Activated naive CD4-positive, alpha-beta T cell treated with anti-CD3 and anti-CD28 coated beads, Interleukin-2, amount 10 ng/mL, durations not matched to agents 7 days and 5 days (primary cell): Measurements from ENCODE around the gene KCTD16.

Experiments
- CTCF ChIA-PET: fragments of 350-600 bp; sonication (Branson Sonifier 250); formaldehyde crosslinking; loops from one replicate; lab custom pipeline; 2021; ENCODE audit warnings: antibody characterized with exemption; lab: Charles Lee
- DNase-seq: peaks from one replicate; pipeline ENCODE4 v3.0.0-alpha.2; 2020
- H3K27ac Mint-ChIP-seq: one replicate; pipeline ENCODE4 v1.8.0; 2021; ENCODE audit warnings: mild to moderate bottlenecking, moderate library complexity, mixed read lengths
- H3K27me3 Mint-ChIP-seq: one replicate; pipeline ENCODE4 v1.8.0; 2021; ENCODE audit warnings: mild to moderate bottlenecking, mixed read lengths
- H3K36me3 Mint-ChIP-seq: one replicate; pipeline ENCODE4 v1.8.0; 2021; ENCODE audit warnings: mixed read lengths
- H3K4me1 Mint-ChIP-seq: one replicate; pipeline ENCODE4 v1.8.0; 2021; ENCODE audit warnings: mixed read lengths
- H3K4me3 Mint-ChIP-seq: one replicate; pipeline ENCODE4 v1.8.0; 2021; ENCODE audit warnings: mild to moderate bottlenecking, moderate library complexity, mixed read lengths
- H3K9me3 Mint-ChIP-seq: one replicate; pipeline ENCODE4 v1.8.0; 2021; ENCODE audit warnings: mixed read lengths

The KCTD16 gene

DNA sequence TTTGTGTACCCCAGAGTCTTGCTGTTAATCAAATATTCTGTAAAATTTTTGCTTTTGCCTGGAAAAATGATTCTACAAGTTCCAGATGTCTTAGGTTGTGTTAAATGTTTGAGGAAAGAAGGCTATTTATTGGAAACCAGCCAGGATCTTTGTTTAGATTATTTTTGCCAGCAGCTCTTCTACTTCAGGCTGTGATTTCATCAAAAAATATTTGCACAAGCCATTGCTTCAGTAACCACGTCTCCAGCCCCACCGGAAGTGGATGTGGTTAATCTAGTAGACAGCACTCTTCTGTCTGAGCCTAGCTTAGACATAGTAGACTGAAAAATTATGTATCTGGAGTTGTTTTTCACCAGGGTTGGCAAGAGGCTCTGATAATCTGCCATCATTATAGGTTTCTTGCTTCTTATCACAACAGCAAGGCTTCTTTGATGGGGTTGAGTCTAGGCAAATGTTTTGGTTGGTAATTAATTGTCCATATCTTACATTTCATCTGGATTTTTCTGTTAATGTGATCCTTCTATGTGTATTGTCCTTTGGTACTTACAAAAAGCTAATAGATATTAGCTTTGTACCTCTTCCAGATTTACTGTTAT lies 17.1 kb downstream of the KCTD16 start:
- Mint-ChIP-seq H3K27me3 (no peaks in the 10 kb centered on the region), H3K27ac (peak overlapping the region; percentile 92), H3K4me1 (peaks cover 16% of the 10 kb centered on the region), H3K4me3 (peak overlapping the region; percentile 39), H3K36me3 (no peaks in the 10 kb centered on the region), H3K9me3 (no peaks in the 10 kb centered on the region)
- peak; percentile 89 for DNase-seq
- CTCF ChIA-PET, result interaction anchor here (1.0 to 2.1 kb wide), 4 partner anchors 8 to 17 kb away, joined by 3 to 6 read pairs (median 4); partner anchors contain the start of genes KCTD16 and YIPF5

DNA sequence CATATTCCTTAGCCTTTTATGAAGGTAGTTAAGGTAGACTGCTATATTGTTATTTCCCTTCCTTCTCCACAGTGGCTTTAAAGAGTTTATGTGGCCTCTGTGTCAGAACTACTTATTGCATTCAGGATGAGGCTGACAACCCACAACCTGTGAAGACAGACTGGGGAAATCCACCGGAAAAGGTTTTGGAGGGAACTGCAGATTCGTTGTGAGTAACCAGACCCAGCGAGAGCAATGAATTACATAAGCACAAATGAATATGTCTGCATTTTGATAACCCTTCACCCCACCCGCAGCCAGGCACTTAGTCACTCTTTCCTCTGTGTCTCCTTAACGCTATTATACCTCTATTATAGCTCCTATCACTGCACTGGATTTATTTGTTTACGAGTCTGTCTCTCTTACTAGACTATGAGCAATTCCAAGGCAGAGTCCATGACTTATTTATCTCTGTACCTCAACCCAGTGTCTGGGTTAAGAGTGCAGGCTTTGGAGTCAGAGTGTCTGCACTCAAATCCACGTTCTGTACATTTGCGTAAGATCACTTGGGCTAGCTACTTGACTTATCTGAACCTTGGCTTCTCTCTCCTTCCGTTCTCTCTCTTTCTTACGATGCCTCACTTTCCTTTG lies 19.2 kb downstream of the KCTD16 start:
- H3K27ac Mint-ChIP-seq, result peak overlapping the region; percentile 92
- CTCF ChIA-PET, result interaction anchor here (1.0 to 1.4 kb wide), 3 partner anchors 8 to 1187 kb away, joined by 3 read pairs; no protein-coding TSS in a partner anchor
- DNase-seq, result peak; percentile 79
- no peaks in the 10 kb centered on the region for H3K27me3 Mint-ChIP-seq
- H3K4me3 Mint-ChIP-seq, result peak overlapping the region; percentile 49
- no peaks in the 10 kb centered on the region for H3K9me3 Mint-ChIP-seq
- peaks cover 10% of the 10 kb centered on the region for H3K4me1 Mint-ChIP-seq
- H3K36me3 Mint-ChIP-seq, result no peaks in the 10 kb centered on the region

DNA sequence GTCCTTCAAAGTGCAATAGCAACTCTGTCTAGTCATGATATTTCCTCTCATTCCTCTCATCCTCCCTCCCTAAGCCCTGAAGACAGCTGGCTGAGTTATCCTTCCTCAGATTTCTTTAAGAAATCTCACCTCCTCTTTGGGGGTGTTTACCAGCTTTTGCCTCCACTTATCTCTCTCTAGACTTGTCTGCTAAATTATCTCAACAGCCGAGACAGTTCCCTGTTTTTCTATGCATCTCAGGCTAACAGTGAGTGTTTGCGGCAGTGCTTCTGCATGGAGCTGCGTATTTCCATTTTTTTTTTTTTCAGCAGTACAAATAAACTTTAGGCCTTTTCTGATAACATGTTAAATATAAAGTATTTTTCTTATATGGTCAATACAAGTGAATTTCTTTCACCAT lies 20.9 kb downstream of the KCTD16 start:
- CTCF ChIA-PET, result interaction anchor here (0.7 to 1.7 kb wide), 10 partner anchors 21 to 1189 kb away, joined by 3 to 10 read pairs (median 4); partner anchors contain the start of genes KCTD16 and YIPF5
- Mint-ChIP-seq H3K27ac (no peak overlapping the region), H3K4me1 (no peaks in the 10 kb centered on the region), H3K36me3 (no peaks in the 10 kb centered on the region), H3K9me3 (no peaks in the 10 kb centered on the region), H3K27me3 (peaks cover 3% of the 10 kb centered on the region), H3K4me3 (peak overlapping the region; percentile 4)
- DNase-seq, result no peak

DNA sequence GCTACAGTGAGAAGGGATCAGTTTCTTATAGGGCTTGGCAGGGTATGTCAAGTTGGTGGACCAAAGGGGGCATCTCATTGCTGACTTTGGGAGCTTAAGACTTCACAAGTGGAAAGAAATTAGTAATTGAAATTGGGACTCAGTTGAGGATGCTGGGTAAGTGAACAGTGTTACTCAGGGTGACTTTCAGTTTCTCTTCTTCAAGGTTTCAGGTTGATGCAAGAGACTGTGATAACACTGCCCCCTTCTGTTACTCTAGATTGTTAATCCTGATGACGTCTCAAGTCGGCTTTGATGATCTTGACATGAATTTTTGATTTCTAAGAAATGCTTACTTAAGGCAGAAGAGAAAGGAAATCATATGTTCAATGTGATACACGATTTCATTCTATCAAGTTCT lies 21.3 kb downstream of the KCTD16 start:
- Mint-ChIP-seq H3K9me3 (no peaks in the 10 kb centered on the region), H3K4me3 (no peak overlapping the region), H3K36me3 (no peaks in the 10 kb centered on the region), H3K27ac (no peak overlapping the region), H3K4me1 (no peaks in the 10 kb centered on the region), H3K27me3 (peaks cover 3% of the 10 kb centered on the region)
- peak; percentile 29 for DNase-seq
- CTCF ChIA-PET, result interaction anchor here (0.8 to 2.3 kb wide), 11 partner anchors 12 to 1189 kb away, joined by 3 to 15 read pairs (median 4); partner anchors contain the start of genes KCTD16, NR3C1 and YIPF5

DNA sequence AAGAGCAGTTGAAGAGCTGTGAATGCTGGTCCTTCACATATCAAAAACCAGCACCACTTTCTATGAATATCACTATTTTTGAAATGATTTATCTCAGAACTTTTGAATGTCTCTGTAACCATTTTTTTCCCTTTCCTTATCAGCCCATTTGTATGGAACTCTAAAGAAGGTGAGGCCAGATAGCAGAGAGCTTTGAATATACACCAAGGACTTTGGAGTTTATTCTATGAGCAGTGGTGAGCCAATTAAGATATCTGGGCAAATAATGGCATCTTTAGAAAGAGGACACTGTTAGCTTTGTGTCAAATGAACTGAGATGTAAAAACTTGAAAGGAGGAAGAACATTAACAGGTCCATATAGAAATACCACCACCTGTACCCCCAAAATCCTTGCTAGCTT lies 22.0 kb downstream of the KCTD16 start:
- Mint-ChIP-seq H3K4me1 (no peaks in the 10 kb centered on the region), H3K4me3 (no peak overlapping the region), H3K9me3 (no peaks in the 10 kb centered on the region), H3K27me3 (peaks cover 3% of the 10 kb centered on the region), H3K36me3 (no peaks in the 10 kb centered on the region), H3K27ac (no peak overlapping the region)
- no peak for DNase-seq
- CTCF ChIA-PET, result interaction anchor here (0.6 to 2.3 kb wide), 7 partner anchors 12 to 1190 kb away, joined by 3 to 15 read pairs (median 4); partner anchors contain the start of gene NR3C1

DNA sequence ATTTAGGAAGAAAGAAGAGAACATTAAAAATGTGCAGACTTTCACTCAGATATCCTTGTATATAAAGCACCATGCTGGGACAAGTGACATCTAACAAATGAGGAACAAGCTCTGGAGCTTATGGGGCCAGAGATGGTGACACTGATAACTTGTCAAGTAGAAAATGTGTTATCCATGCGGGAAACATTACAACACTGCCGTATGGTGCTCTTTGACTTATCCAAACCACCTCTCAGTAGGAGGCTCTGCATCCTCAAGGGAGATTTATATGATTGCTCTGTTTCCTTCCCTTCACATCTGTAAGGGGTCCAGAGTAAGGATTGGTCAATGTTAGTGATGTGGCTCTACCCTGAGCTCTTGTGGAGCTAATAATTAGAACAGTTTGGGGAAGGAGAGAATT lies 23.5 kb downstream of the KCTD16 start:
- CTCF ChIA-PET, result interaction anchor here (0.8 to 2.3 kb wide), 4 partner anchors 8 to 52 kb away, joined by 3 to 15 read pairs (median 4); no protein-coding TSS in a partner anchor
- Mint-ChIP-seq H3K27me3 (peaks cover 3% of the 10 kb centered on the region), H3K9me3 (no peaks in the 10 kb centered on the region), H3K36me3 (no peaks in the 10 kb centered on the region), H3K4me3 (no peak overlapping the region), H3K4me1 (no peaks in the 10 kb centered on the region), H3K27ac (no peak overlapping the region)
- no peak for DNase-seq

DNA sequence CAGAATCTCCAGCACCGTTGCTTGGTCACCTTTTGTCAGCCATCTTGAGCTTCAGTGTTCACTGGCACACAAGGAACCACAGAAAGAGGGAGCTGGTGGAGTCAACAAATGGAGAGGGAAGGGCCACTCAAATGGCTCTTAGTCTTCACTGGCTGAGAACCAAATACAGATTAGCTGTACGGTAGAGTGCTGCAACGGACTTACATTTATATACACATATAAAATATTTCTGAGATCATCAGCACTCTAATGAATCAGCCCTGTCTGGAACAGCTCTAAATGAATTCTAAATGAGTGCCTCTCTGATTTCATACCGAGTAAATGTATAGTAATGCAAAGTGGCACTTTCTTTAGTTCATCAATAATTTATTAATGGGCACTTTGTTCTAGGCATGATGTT lies 24.8 kb downstream of the KCTD16 start:
- Mint-ChIP-seq H3K4me1 (no peaks in the 10 kb centered on the region), H3K9me3 (no peaks in the 10 kb centered on the region), H3K4me3 (no peak overlapping the region), H3K27me3 (peaks cover 3% of the 10 kb centered on the region), H3K27ac (no peak overlapping the region), H3K36me3 (no peaks in the 10 kb centered on the region)
- CTCF ChIA-PET, result no interaction called here
- no peak for DNase-seq

DNA sequence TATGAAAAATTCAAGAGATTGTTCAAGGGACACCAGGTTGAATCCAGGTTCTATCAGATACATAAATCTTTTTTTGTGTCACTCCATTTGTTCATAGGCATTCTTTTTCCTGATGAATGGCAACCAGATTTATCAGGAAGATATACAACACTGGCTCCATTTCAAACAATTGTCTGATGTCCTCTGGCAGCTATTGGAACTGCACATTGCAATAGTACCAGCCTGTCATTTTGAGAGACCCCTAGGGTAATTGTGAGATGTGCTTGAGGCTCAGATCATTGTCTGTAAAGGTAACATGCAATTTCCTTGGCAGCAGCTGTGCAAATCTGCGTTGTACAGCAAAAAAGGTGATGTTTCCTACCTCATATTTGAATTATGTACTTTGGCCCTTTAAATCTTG lies 25.9 kb downstream of the KCTD16 start:
- Mint-ChIP-seq H3K4me3 (no peak overlapping the region), H3K9me3 (no peaks in the 10 kb centered on the region), H3K4me1 (no peaks in the 10 kb centered on the region), H3K27me3 (peaks cover 3% of the 10 kb centered on the region), H3K27ac (no peak overlapping the region), H3K36me3 (no peaks in the 10 kb centered on the region)
- DNase-seq, result no peak
- CTCF ChIA-PET, result no interaction called here

DNA sequence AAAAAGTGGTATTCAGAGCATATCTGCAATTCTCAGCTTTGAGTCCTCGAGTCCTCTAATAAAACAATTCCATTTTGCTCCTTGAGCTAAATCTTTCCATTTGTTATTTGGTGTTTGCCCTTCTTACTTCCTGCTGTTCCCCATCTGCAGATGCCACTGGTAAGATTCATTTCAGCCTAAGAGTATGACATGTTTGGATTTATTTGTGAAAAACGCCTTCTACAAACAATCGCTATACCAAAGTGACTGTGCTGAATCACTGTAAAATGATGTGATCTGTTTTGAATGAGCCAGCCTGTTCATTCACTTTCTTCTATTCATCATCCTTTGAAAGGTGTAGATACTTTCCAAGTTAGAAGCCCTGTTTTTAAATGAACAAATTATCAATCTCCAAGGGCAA lies 27.7 kb downstream of the KCTD16 start:
- no peak overlapping the region for H3K27ac Mint-ChIP-seq
- no peak for DNase-seq
- CTCF ChIA-PET, result no interaction called here

DNA sequence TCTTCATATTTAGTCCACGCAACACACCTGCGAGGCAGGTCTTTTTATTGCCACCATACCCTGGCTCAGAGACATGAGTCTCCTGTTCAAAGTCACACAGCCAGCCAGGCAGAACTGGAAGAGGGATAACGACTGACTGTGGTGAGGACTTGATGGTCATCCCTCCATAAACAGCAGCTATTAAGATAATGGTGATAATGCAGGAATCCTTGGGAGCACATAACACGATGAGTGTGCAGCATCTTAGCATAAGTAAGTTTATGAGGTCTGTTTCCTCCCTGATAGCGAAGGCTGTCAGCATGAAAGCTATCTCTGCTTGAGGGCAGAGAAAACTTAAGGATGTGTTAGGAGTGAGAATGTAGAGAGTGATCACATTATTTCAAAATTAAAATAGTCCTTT lies 30.9 kb downstream of the KCTD16 start:
- peaks cover 24% of the 10 kb centered on the region for H3K27me3 Mint-ChIP-seq
- H3K4me3 Mint-ChIP-seq, result no peak overlapping the region
- CTCF ChIA-PET, result no interaction called here
- H3K27ac Mint-ChIP-seq, result no peak overlapping the region
- H3K4me1 Mint-ChIP-seq, result peaks cover 4% of the 10 kb centered on the region
- H3K9me3 Mint-ChIP-seq, result no peaks in the 10 kb centered on the region
- no peak for DNase-seq
- no peaks in the 10 kb centered on the region for H3K36me3 Mint-ChIP-seq

More for the DNA sequence above, 27.7 kb downstream of the KCTD16 start:
- H3K9me3 Mint-ChIP-seq, result no peaks in the 10 kb centered on the region
- no peaks in the 10 kb centered on the region for H3K36me3 Mint-ChIP-seq
- H3K4me1 Mint-ChIP-seq, result no peaks in the 10 kb centered on the region
- H3K27me3 Mint-ChIP-seq, result peaks cover 3% of the 10 kb centered on the region
- no peak overlapping the region for H3K4me3 Mint-ChIP-seq

DNA sequence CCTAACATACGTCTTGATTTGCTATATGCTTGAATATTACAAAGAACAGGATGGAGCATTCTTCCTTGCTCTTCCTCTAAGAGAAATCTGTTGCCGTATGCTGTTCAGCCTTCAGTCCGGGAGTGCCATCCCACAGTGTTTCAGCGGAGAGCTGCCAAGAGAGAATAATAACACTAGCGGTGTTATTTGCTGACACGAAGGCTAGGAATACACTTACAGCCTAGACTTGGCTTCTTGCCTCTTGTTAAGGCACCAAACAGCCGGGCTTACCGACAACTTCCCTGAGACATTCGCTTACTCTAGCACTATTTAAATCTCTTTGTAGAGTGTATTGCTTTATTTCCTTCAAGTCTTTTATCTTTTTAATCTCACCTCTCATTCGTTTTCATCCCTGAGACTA lies 31.4 kb downstream of the KCTD16 start:
- Mint-ChIP-seq H3K4me3 (no peak overlapping the region), H3K4me1 (peaks cover 4% of the 10 kb centered on the region), H3K27ac (no peak overlapping the region), H3K9me3 (no peaks in the 10 kb centered on the region), H3K36me3 (no peaks in the 10 kb centered on the region), H3K27me3 (peaks cover 29% of the 10 kb centered on the region)
- CTCF ChIA-PET, result no interaction called here
- DNase-seq, result no peak

DNA sequence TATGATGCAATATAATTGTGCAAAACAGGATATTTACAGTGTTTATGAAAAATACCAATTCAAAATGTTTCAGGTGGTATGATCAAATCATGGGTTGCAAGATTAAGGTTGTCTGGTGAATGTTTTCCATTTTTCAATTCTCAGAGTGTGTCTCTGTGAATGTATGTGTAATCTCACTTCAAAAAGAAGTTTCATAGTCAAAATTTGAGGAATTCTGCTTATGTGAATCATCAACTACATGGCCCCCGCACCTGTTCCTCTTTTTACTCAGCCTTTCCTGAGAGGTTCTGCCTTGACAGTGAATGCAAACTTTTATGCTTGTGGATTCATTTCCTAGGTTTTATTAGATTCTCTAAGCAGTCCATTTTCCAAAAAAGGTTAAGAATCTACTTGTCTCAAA lies 32.1 kb downstream of the KCTD16 start:
- Mint-ChIP-seq H3K36me3 (no peaks in the 10 kb centered on the region), H3K9me3 (no peaks in the 10 kb centered on the region), H3K4me1 (peaks cover 4% of the 10 kb centered on the region), H3K27me3 (peaks cover 31% of the 10 kb centered on the region), H3K27ac (no peak overlapping the region), H3K4me3 (no peak overlapping the region)
- CTCF ChIA-PET, result interaction anchor here (1.2 to 2.7 kb wide), 2 partner anchors 10 to 60 kb away, joined by 3 to 15 read pairs; no protein-coding TSS in a partner anchor
- no peak for DNase-seq

DNA sequence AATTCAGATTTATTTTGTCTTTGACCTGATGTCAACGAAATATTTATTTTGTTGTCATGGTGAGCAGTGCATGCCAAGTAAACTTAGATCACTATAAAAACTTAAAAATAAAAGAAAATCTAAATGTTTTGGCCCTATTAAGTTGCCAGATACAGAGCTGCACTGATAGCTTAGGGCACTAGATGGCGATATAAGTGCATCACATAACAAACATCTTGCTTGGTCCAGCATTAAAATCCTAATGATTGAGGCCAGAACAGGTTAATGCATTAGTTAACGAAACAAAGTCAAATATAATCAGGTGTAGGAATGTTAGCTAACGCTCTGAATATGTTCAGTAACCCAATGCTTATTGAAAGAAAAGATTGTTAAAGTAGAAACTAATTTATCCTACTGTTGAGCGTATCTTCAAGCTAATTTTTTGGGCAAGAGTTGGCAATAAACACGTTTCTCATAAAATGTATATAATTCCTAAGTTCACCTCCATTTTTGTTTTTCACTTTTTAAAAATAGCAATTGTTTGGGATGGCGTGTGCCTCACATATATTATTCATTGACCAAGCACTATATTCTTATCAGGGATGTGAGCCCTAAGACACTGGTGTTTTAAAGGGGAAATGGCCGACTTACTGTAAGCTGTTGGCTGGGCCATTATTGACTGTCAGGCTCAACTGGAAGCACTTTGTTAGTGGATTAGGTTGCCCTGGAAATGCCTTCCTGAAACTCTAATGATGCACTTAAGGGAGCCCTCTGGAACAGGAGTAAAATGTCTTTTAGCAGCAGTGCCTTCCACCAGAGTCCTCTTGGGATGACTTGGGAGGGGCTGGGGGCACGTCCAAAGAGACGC lies 33.3 kb downstream of the KCTD16 start:
- peaks cover 4% of the 10 kb centered on the region for H3K4me1 Mint-ChIP-seq
- no peaks in the 10 kb centered on the region for H3K36me3 Mint-ChIP-seq
- DNase-seq, result peak; percentile 49
- H3K9me3 Mint-ChIP-seq, result no peaks in the 10 kb centered on the region
- CTCF ChIA-PET, result interaction anchor here (0.6 to 2.7 kb wide), 19 partner anchors 8 to 1622 kb away, joined by 3 to 19 read pairs (median 3); no protein-coding TSS in a partner anchor
- no peak overlapping the region for H3K27ac Mint-ChIP-seq
- H3K4me3 Mint-ChIP-seq, result no peak overlapping the region
- peaks cover 31% of the 10 kb centered on the region for H3K27me3 Mint-ChIP-seq

DNA sequence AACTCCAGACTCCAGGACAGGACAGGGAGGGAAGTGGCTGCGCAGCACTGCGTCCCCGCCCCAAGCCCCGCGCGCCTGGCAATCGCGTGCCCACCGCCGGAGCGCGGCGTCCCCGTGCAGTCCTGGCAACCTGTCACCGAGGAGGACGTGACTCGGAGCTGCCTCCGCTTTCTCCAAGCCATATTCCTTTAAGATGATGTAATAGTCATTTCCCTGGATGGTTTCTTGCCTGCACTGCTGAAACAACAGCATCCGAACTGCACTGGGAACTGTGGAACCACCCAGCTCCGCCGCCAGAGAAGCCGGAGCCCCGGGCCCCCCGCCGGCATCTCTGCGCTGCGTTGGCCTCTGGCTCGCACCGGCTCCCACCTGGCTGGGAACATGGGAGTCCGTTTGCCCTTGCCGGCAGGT lies 34.5 kb downstream of the KCTD16 start:
- Mint-ChIP-seq H3K27me3 (peaks cover 34% of the 10 kb centered on the region), H3K36me3 (no peaks in the 10 kb centered on the region), H3K4me1 (peaks cover 4% of the 10 kb centered on the region), H3K9me3 (no peaks in the 10 kb centered on the region), H3K27ac (no peak overlapping the region), H3K4me3 (no peak overlapping the region)
- CTCF ChIA-PET, result interaction anchor here (0.7 to 2.7 kb wide), 2 partner anchors 12 to 31 kb away, joined by 3 to 15 read pairs; no protein-coding TSS in a partner anchor
- no peak for DNase-seq
